GM18502 (cell line): Measurements from ENCODE around the gene SMARCB1.

Source experiments
- ATAC-seq: cut with Tn5 transposase; IDR thresholded peaks from one replicate; pipeline ENCODE4 v1.9.1; 2021; ENCODE audit warnings: mild to moderate bottlenecking; ENCODE audit not compliant: unreplicated experiment, poor library complexity

SMARCB1 gene

GRCh38 chr22:23838681-23839468 lies 52.1 kb downstream of the SMARCB1 start, which contains the start of gene DERL3:
DERL3 (minus strand) TSS chr22:23839006; CDS start chr22:23838987, 19 bp downstream.
- ATAC-seq = peak; percentile 77

DNA sequence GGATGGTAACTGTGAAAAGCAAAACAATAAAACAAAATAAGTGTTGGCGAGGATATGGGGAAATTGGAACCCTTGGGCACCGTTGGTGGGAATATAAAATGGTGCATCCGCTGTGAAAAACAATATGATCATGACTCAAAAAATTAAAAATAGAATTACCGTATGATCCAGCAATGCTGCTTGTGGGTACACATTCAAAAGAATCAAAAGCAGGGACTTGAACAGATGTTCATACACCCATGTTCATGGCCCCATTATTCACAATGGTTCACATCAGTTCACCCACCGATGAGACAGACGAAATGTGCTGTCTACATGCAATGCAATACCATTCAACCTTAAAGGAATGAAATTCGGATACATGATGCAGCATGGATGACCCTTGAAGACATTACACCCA lies 53.3 kb downstream of the SMARCB1 start:
- ATAC-seq = no peak

- no peak for ATAC-seq
Observed at GRCh38 chr22:23841292-23841691, 54.5 kb downstream of the SMARCB1 start.

DNA sequence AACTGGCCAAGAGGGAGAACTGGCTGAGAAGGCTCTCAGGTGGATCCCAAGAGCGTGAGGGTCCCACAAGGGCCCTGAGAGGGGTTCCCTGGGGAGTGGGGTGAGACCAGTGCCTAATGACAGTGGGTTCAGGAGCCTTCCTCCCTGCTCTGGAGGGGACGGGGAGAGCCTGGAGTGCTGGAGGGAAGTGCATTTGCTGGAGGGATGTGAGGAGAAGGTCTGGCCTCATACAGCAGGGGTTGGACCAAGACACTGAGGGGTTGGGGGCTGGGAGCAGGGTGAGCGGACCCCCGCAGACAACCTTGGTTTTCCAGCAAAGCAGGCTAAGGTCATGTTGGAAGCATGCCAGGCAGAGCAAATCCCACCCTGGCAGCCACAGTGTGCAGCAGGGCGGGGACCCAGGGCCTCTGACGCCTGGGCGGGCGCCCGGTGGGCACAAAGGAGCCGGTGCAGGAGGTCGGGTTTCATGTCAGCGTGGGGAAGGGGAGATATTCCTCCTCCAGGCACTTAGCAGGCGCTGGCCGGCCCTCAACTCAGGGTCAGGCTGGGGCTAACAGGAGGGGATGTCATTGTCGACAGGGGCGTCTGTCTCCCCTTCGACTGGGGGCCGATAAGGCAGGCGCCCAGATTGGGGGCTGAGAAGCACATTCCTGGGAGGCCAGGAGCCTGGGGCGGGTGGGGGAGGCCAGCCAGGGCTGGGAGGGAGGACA lies 55.1 kb downstream of the SMARCB1 start:
- no peak for ATAC-seq

- no peak for ATAC-seq
Observed at GRCh38 chr22:23842599-23842998, 55.8 kb downstream of the SMARCB1 start.

- ATAC-seq = peak; percentile 6
Observed at GRCh38 chr22:23844739-23845202, 58.0 kb downstream of the SMARCB1 start.

- no peak for ATAC-seq
Observed at GRCh38 chr22:23845265-23846080, 58.7 kb downstream of the SMARCB1 start.

GRCh38 chr22:23846081-23846469 lies 59.3 kb downstream of the SMARCB1 start:
- ATAC-seq = no peak

GRCh38 chr22:23847310-23847920 lies 60.6 kb downstream of the SMARCB1 start:
- no peak for ATAC-seq

DNA sequence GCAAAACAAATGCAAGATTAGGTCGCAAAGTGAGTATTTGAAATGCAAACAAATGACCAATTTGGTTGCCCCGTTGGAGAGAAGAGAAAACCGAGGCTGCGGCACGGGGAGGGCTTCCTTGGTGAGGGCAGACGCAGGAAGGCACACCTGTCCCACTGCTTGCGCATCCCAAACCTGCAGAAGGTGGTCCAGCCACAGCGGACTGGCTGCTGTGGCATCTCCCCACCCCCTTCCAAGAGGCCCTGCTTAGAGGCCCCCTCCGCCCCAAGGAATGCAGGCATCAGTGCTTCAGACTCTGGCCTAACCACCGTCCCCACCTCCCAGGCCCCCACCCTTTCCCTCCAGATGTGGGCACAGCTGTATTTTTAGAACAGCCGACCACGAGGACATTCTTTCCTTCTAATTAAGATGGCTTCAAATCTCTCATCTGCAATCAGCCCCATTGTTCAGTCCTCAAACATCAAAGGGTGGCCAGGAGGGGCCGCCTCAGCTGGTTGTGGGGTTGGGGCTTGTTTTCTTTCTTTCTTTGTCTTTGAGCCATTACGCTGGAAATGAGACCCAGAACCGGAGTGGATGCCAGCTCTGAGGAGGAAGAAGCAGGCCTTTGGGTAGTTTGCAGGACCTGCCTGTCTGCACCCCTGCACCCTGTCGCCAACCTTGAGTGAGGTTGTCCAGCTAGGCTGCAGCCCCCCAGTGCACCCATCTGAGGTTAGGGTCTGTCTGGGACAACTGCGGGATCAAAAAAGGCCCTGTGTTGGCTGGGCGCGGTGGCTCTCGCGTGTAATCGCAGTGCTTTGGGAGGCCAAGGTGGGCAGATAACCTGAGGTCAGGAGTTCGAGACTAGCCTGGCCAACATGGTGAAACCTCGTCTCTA lies 61.5 kb downstream of the SMARCB1 start:
- no peak for ATAC-seq

DNA sequence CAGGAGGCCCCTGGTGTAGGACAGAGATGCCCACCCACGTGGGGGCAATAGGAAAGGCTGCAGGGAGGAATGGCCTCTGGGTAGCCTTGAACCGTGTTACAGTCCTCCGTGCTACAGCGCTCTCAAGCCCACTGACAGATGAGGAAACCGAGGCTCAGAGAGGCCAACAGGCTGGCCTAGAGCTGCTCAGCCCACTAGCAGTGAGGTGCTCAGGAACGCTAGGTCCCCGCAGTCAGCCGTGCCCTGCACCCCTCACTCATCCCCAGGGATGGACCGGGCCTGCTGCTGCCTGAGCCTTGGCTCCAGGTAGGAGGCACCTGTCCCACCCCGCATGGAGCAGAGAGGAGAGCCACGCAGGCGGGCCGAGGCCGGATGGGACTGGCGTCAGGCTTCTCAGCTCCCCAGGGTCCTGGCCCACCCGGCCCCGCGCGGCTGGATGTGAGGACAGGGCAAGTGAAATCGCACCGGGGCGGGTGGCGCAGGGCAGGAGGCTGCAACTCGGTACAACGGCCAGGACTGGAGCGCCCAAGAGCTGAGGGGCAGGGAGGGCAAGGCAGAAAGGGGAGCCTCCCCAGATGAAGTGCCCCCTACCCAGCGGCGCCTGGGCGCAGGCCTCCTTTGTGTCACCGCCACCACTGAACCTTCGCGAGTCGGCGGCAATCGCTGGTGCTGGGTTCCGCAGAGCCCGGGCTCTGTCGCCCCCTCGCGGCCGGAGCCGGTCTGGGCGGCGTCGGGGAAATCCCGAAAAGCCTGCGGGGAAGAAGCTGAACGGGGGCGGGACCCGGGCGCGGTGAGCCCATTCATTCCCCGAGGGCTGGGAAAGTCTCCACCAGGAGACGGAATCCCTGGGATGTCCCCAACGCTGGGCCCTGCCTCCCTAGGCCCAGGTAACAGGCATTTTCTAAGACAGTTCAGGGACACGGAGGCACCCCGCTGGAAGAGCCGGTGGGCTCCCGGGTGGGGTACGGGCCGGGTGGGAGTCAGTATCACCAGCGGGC lies 62.5 kb downstream of the SMARCB1 start:
- no peak for ATAC-seq

DNA sequence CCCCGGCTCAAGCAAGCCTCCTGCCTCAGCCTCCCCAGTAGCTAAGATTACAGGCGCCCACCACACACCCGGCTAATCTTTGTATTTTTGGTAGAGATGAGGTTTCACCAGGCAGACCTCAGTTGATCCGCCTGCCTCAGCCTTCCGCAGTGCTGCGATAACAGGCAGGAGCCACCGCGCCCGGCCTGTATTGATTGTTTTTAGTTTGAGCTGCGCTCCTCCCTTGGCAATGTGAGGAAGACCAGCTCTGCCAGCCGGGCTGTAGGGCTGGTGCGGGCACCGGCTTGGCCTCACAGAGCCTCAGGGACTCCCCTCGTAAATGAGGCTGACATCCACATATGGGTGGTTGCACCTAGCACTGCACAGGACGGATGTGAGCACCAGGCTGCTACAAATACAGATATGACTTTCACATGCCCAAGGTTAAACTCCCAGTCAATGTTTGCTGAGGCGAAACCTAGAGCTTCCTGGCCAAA lies 63.4 kb downstream of the SMARCB1 start:
- ATAC-seq = peak; percentile 47

DNA sequence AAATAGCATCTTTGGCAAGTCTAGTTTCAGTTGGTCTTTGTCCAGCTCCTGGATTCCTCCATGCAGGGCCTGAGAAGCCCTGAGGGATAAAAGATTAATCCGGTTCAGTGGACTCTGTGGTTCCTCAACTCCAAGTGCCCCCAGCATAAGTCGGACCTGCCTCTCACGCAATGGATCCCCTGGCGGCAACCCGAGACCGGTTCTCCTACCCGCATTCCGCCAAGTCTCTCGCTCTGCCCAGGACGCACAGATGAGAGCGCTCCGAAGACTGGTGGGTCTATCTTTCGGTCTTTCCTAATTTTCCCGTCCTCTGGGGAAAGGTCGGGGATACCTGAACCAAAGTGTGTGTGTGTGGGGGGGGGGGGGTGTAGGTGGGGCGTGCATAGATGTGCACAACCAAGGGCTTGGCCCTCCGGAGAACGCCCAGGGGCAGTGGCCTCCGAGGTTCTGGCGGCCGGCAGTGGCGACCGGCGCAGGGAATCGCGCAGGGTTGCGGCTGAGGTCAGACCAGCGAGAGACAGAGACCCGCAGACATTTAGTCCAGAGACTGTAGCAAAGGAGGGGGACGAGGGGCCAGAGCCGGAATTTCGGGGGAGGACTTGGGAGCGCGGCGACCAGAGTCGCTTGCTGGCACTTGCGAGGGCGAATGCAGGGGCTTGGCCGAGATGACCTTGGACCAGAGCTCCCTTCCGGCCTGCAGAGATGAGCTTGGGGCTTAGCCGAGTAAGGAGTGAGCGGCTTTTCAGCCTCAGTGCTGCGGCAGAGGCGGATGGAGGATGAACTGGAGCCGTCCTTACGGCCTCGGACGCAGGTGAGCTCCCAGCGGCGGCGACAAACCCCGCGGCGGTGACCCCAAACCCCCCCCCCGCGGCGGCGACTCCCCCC lies 70.2 kb downstream of the SMARCB1 start:
- ATAC-seq = peak; percentile 49

GRCh38 chr22:23857606-23858483 lies 71.1 kb downstream of the SMARCB1 start, which contains the start of gene SLC2A11:
SLC2A11 (plus strand) TSS chr22:23857875; CDS start chr22:23858000, 125 bp downstream.
- peak; percentile 90 for ATAC-seq

GRCh38 chr22:23858484-23858815 lies 71.7 kb downstream of the SMARCB1 start:
- ATAC-seq = no peak

DNA sequence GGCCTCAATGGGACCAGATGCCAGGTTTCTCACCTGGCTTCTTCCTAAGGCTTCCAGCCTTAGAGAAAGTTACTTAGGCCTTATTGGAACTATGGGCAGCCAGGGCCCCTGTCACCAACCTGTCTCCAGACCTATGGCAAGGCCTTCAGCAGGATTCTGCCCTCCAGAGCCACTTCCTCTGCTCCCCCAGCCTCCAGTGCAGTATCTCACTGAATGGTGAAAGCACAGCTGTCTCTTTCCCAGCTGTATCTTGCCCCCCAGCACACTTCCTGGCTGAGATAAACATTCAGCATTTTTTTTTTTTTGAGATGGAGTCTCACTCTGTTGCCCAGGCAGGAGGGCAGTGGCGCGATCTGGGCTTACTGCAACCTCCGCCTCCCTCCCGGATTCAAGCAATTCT lies 72.4 kb downstream of the SMARCB1 start:
- no peak for ATAC-seq
